Stimulated activated memory B cell treated with anti-CD40 and anti-IgM and Interleukin-4, amounts not matched to agents 10 μg/mL and 1 μg/mL and 100 μg/mL, for 72 hours (primary cell): ENCODE results near the gene SNPH.

Experiments used
- ATAC-seq: fragments of 150-1000 bp; cut with Tn5 transposase; 2 replicates; pipeline ENCODE4 v1.10.0; 2021
- H3K27ac Mint-ChIP-seq: one replicate; pipeline ENCODE4 v1.8.0; 2022; ENCODE audit warnings: mild to moderate bottlenecking, mixed read lengths
- H3K27me3 Mint-ChIP-seq: one replicate; pipeline ENCODE4 v1.8.0; 2022; ENCODE audit warnings: mixed read lengths
- H3K36me3 Mint-ChIP-seq: one replicate; pipeline ENCODE4 v1.8.0; 2022; ENCODE audit warnings: mixed read lengths
- H3K4me1 Mint-ChIP-seq: one replicate; pipeline ENCODE4 v1.8.0; 2022; ENCODE audit warnings: mixed read lengths
- H3K4me3 Mint-ChIP-seq: one replicate; pipeline ENCODE4 v1.8.0; 2022; ENCODE audit warnings: mild to moderate bottlenecking, moderate library complexity, mixed read lengths
- H3K9me3 Mint-ChIP-seq: one replicate; pipeline ENCODE4 v1.8.0; 2022; ENCODE audit warnings: mixed read lengths

Gene SNPH

GRCh38 chr20:1305712-1306111 is 39.6 kb downstream of the SNPH start:
- Mint-ChIP-seq H3K9me3 (no peaks in the 10 kb centered on the region), H3K4me3 (no peak overlapping the region), H3K27ac (no peak overlapping the region), H3K27me3 (no peaks in the 10 kb centered on the region), H3K4me1 (peaks cover 13% of the 10 kb centered on the region), H3K36me3 (peaks cover 12% of the 10 kb centered on the region)
- ATAC-seq, result no peak

GRCh38 chr20:1306316-1307135 is 40.4 kb downstream of the SNPH start:
- ATAC-seq, result no peak
- Mint-ChIP-seq H3K27ac (no peak overlapping the region), H3K27me3 (no peaks in the 10 kb centered on the region), H3K4me3 (no peak overlapping the region), H3K9me3 (no peaks in the 10 kb centered on the region), H3K36me3 (peaks cover 12% of the 10 kb centered on the region), H3K4me1 (peaks cover 7% of the 10 kb centered on the region)

DNA sequence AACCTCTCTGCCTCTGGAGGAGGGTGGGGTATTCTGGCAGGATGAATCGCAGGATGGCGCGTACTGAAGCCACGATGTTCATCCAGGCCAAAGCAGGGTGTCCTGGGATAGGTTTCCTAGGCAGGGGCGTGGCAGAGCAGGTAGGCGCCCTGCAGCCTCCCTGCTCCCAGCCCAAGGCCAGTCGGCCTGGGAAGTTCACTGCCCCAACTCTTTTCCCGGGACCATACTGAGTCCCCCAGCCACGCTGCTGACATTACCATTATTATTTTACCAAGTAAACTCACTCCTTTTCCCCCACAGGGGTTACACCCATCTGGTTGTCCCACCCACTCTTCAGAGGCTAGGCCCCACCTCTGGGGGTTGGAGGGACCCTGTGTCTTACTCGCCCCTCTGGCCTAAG is 41.1 kb downstream of the SNPH start:
- ATAC-seq, result no peak
- H3K4me3 Mint-ChIP-seq, result no peak overlapping the region

GRCh38 chr20:1307571-1307971 is 41.5 kb downstream of the SNPH start:
- Mint-ChIP-seq H3K4me3 (no peak overlapping the region), H3K27me3 (no peaks in the 10 kb centered on the region), H3K9me3 (no peaks in the 10 kb centered on the region), H3K27ac (no peak overlapping the region), H3K4me1 (peaks cover 7% of the 10 kb centered on the region), H3K36me3 (peaks cover 12% of the 10 kb centered on the region)
- no peak for ATAC-seq

More for the DNA sequence above, 41.1 kb downstream of the SNPH start:
- Mint-ChIP-seq H3K27me3 (no peaks in the 10 kb centered on the region), H3K36me3 (peaks cover 12% of the 10 kb centered on the region), H3K9me3 (no peaks in the 10 kb centered on the region), H3K27ac (no peak overlapping the region), H3K4me1 (peaks cover 7% of the 10 kb centered on the region)

- Mint-ChIP-seq H3K4me1 (peaks cover 2% of the 10 kb centered on the region), H3K9me3 (no peaks in the 10 kb centered on the region), H3K27ac (no peak overlapping the region), H3K4me3 (no peak overlapping the region), H3K27me3 (no peaks in the 10 kb centered on the region), H3K36me3 (peaks cover 12% of the 10 kb centered on the region)
- ATAC-seq, result no peak
These were observed 42.1 kb downstream of the SNPH start for GRCh38 chr20:1308067-1308701.

GRCh38 chr20:1308702-1309095 is 42.6 kb downstream of the SNPH start:
- Mint-ChIP-seq H3K27ac (no peak overlapping the region), H3K36me3 (peaks cover 12% of the 10 kb centered on the region), H3K4me1 (no peaks in the 10 kb centered on the region), H3K9me3 (no peaks in the 10 kb centered on the region), H3K4me3 (no peak overlapping the region), H3K27me3 (no peaks in the 10 kb centered on the region)
- no peak for ATAC-seq

DNA sequence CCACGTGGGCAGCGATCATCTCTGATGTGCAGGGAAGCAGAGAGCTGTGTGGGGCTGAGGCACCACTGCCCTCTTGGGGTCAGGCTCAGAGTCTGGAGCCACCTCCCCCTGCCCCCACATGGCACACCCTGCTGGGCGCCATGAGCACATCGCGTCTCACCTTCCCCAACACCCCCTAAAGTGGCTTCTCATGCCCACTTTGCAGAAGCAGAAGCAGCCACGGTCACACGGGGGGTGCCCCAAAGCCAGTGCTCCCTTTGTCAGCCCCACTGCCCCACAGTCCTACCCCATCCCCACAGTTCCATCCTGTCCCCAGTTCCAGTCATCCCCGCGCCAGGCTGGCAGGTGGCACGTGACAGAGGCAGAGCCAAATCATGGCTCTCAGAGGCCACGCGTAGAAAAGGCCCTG is 43.3 kb downstream of the SNPH start:
- ATAC-seq, result no peak
- H3K9me3 Mint-ChIP-seq, result no peaks in the 10 kb centered on the region
- peaks cover 12% of the 10 kb centered on the region for H3K36me3 Mint-ChIP-seq
- H3K27me3 Mint-ChIP-seq, result no peaks in the 10 kb centered on the region
- H3K27ac Mint-ChIP-seq, result no peak overlapping the region
- H3K4me1 Mint-ChIP-seq, result no peaks in the 10 kb centered on the region
- H3K4me3 Mint-ChIP-seq, result no peak overlapping the region

GRCh38 chr20:1310071-1310470 is 44.0 kb downstream of the SNPH start:
- H3K36me3 Mint-ChIP-seq, result peaks cover 7% of the 10 kb centered on the region
- H3K4me3 Mint-ChIP-seq, result no peak overlapping the region
- no peak overlapping the region for H3K27ac Mint-ChIP-seq
- no peaks in the 10 kb centered on the region for H3K27me3 Mint-ChIP-seq
- no peaks in the 10 kb centered on the region for H3K4me1 Mint-ChIP-seq
- no peak for ATAC-seq
- no peaks in the 10 kb centered on the region for H3K9me3 Mint-ChIP-seq

GRCh38 chr20:1310506-1311190 is 44.6 kb downstream of the SNPH start:
- H3K4me3 Mint-ChIP-seq, result no peak overlapping the region
- H3K27me3 Mint-ChIP-seq, result no peaks in the 10 kb centered on the region
- H3K4me1 Mint-ChIP-seq, result no peaks in the 10 kb centered on the region
- no peak overlapping the region for H3K27ac Mint-ChIP-seq
- no peak for ATAC-seq
- H3K9me3 Mint-ChIP-seq, result no peaks in the 10 kb centered on the region
- peaks cover under 1% of the 10 kb centered on the region for H3K36me3 Mint-ChIP-seq

DNA sequence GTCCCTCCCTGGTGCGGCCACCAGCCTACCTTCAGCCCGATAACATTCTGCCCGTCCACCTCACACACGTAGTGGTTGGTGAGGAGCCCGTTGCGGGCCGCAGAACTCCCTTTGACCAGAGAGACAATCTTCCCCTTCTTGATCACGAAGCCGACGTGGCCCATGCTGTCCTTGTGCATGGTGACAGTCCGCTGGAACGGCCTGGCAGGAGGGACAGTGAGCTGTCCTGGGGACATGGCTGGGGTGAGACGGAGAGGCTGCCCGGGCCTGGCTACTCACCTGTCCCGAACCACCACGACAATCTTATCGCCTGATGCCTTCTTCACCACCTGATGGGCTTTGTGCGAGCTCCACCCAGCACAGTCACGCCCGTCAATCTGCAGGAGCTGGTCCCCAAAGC is 46.2 kb downstream of the SNPH start:
- Mint-ChIP-seq H3K36me3 (no peaks in the 10 kb centered on the region), H3K4me3 (no peak overlapping the region), H3K9me3 (no peaks in the 10 kb centered on the region), H3K4me1 (no peaks in the 10 kb centered on the region), H3K27ac (no peak overlapping the region), H3K27me3 (no peaks in the 10 kb centered on the region)
- no peak for ATAC-seq

DNA sequence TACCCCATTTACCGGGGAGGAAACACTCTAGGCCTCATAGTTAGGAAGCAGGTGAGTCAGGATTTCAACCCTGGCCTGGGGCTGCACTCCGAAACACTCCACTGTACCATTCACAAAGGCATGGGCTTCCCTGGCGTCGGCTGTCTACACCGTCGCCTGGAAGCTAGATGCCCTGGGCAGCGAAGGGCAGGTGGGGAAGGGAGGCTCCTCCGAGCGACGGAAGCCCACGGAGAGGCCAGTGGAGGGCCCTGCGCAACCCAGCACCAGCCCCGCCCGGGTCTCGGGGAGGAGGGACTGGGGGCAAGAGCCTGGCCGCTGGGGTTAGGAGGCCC is 46.8 kb downstream of the SNPH start:
- Mint-ChIP-seq H3K4me1 (peaks cover 5% of the 10 kb centered on the region), H3K9me3 (no peaks in the 10 kb centered on the region), H3K36me3 (no peaks in the 10 kb centered on the region), H3K27me3 (no peaks in the 10 kb centered on the region), H3K27ac (no peak overlapping the region), H3K4me3 (no peak overlapping the region)
- ATAC-seq, result no peak

DNA sequence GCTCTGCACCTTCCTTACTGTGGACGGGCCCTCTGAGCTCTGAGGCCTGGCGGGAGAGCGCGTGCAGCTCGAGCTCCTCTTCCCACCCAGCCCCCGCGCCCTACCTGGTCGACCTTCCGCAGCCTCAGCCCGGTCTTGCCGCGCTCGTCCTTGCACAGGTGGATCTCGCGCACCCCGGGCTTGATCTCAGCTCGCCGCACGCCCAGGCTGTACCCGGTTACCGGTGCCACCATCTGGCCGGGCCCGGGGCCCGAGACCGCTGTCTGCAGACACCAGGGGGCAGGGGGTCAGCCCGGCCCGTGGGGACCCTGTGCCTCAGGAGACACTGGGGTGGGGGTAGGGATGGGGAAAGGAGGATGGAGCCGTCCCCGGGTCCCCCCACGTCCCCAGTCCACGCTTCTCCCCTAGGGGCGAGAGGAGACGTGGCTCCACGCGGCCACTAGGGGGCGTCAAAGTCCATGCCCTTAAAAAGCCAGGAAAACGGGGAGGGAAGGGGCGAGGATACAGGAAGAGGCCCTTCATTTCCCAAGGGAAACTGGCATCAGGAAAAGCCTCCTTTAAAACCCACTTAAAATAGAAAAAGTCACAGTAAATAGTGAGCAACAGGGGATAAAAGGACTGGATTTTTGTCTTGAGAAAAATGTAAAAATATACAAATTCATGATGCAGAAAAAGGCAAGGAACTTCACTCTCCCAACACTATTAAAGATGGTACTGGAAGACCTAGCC is 47.3 kb downstream of the SNPH start:
- peak; percentile 70 for ATAC-seq
- peaks cover 9% of the 10 kb centered on the region for H3K4me1 Mint-ChIP-seq
- H3K27me3 Mint-ChIP-seq, result no peaks in the 10 kb centered on the region
- no peak overlapping the region for H3K4me3 Mint-ChIP-seq
- H3K9me3 Mint-ChIP-seq, result no peaks in the 10 kb centered on the region
- H3K36me3 Mint-ChIP-seq, result no peaks in the 10 kb centered on the region
- peak overlapping the region; percentile 49 for H3K27ac Mint-ChIP-seq

DNA sequence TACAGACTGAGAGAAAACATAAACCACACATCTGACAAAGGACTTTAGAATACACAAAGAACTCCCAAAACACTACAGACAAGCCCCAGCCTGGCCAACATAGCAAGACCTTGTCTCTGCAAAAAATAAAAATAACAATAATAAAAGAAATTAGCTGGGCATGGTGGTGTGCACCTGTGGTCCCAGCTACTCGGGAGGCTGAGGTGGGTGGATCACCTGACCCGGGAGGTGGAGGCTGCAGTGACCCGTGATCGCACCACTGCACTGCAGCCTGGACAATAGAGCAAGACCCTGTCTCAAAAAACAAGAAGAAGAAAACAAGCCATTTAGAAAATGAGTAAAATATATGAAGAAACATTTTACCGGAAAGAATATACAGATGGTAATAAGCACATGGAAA is 49.7 kb downstream of the SNPH start:
- Mint-ChIP-seq H3K9me3 (no peaks in the 10 kb centered on the region), H3K27ac (no peak overlapping the region), H3K27me3 (no peaks in the 10 kb centered on the region)

DNA sequence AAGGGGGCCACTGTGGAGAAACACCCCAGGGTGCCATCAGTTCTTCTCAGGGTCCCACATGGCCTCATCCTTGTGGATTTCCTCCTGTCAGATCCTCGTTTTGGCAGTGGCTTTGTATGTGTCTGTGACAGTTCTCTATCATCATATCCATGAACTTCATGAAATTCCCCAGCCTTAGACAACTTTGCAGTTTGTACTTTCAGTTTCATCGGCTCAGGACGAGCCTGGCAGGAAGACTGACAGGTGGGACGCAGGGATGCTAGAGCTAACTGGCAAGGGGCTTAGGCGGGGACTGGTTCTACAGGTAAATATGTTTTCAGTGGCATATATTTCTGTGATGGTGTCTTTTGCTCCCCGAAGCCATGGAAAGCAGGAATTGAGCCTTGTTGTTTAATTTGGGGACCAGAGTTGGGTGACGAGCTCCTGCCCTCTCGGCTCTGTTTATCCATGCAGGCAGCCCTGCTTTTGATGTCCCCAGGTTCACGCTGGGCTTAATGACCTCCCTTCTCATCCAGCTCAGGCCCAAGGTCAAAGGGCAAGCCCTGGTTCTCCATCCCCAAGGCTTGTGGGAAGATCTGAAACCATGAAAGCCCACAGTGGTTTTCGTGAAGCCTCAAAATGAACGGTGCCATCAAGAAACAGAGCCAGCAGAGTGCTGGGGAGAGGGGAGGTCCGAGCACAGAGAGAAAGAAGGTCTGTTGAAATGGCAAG is 51.6 kb downstream of the SNPH start:
- no peak for ATAC-seq
- Mint-ChIP-seq H3K27ac (no peak overlapping the region), H3K27me3 (no peaks in the 10 kb centered on the region), H3K4me3 (no peak overlapping the region), H3K36me3 (no peaks in the 10 kb centered on the region), H3K9me3 (no peaks in the 10 kb centered on the region), H3K4me1 (peaks cover 9% of the 10 kb centered on the region)

More for the DNA sequence above, 49.7 kb downstream of the SNPH start:
- ATAC-seq, result no peak
- Mint-ChIP-seq H3K4me1 (peaks cover 9% of the 10 kb centered on the region), H3K4me3 (no peak overlapping the region), H3K36me3 (no peaks in the 10 kb centered on the region)

DNA sequence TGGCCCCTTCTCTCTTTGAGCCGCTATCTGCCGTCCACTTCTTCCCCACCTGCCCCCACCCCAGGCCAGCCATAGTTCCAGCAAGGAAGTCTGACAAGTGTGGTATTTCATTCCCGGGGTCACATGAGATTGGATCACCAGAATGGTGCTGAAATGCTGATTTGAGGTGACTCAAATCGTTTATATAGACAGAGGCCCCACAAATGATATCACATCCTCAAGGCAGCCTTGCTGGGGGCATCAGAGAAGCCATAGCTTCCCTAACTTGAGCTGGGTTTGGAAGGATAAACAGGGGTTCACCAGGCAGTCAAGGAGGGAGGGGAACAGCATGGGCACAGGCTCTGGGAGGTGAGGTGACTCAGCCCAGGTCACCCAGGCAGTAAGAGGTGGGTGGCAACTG is 53.0 kb downstream of the SNPH start:
- no peaks in the 10 kb centered on the region for H3K27me3 Mint-ChIP-seq
- H3K36me3 Mint-ChIP-seq, result no peaks in the 10 kb centered on the region
- H3K4me1 Mint-ChIP-seq, result peaks cover 9% of the 10 kb centered on the region
- H3K27ac Mint-ChIP-seq, result no peak overlapping the region
- no peak overlapping the region for H3K4me3 Mint-ChIP-seq
- no peaks in the 10 kb centered on the region for H3K9me3 Mint-ChIP-seq
- ATAC-seq, result no peak
